ENCODE results near the gene METRN. TPM values are rescaled to one million over a fixed set of nuclear protein-coding genes. Genes with fewer than 3 reads are reported as not detected.
A peak's percentile ranks its signal among the peaks of the same experiment; 100 is the strongest.

Gene METRN
- total and polyA plus RNA-seq, 10 donors, result 7.2 to 31.9 (median 14.6) TPM

DNA sequence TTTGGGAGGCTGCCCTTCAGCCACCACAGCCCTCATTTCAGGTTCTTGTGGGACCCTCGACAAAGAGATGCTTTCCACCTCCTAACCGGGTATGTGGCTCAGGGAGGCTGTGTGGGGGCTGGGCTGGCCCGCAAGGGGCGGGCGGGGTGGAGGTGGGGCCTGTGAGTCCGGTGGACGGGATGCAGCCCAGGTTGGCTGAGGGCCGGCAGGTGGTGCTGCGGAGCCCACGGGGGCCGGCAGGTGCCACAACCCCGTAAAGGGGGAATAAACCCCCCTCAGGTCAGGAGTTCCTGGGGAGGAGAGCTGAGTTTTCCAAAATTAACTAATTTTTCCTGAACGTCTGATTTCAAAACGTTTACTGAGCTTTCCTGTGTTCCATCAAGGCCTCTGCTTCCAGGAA, 30.8 kb downstream of the METRN start:
- Histone ChIP-seq H3K4me1 (peaks cover 4 to 10% (median 7%) of the 10 kb centered on the region in 6 donors), H3K27me3 (replicated peaks in 1 of 7) (peaks cover 0 to 24% (median 0%) of the 10 kb centered on the region in 7 donors), H3K36me3 (no peaks in the 10 kb centered on the region), H3K9me3 (no peaks in the 10 kb centered on the region), H3K27ac (no peak overlapping the region), H3K4me3 (no peak overlapping the region)
- intact Hi-C loops (cut with DNase I; ENCODE audit: low total_unique reads), result no loop called here
- TF ChIP-seq, protein P1, sequence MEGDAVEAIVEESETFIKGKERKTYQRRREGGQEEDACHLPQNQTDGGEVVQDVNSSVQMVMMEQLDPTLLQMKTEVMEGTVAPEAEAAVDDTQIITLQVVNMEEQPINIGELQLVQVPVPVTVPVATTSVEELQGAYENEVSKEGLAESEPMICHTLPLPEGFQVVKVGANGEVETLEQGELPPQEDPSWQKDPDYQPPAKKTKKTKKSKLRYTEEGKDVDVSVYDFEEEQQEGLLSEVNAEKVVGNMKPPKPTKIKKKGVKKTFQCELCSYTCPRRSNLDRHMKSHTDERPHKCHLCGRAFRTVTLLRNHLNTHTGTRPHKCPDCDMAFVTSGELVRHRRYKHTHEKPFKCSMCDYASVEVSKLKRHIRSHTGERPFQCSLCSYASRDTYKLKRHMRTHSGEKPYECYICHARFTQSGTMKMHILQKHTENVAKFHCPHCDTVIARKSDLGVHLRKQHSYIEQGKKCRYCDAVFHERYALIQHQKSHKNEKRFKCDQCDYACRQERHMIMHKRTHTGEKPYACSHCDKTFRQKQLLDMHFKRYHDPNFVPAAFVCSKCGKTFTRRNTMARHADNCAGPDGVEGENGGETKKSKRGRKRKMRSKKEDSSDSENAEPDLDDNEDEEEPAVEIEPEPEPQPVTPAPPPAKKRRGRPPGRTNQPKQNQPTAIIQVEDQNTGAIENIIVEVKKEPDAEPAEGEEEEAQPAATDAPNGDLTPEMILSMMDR (IDR thresholded peaks at IDR 0.05 in 8 of 11, conservative IDR thresholded peaks at IDR 0.05 in 3 of 11), result peak in 4 of 11 experiments; percentile 21 to 52 (median 34)
- TF ChIP-seq POLR2A (IDR thresholded peaks at IDR 0.05), result no peak
- DNase-seq, result peak; percentile 78
- WGBS, 5 donors, result 3 to 13% (median 5%) methylated on average over 3 to 14 of the region's 14 CpGs

DNA sequence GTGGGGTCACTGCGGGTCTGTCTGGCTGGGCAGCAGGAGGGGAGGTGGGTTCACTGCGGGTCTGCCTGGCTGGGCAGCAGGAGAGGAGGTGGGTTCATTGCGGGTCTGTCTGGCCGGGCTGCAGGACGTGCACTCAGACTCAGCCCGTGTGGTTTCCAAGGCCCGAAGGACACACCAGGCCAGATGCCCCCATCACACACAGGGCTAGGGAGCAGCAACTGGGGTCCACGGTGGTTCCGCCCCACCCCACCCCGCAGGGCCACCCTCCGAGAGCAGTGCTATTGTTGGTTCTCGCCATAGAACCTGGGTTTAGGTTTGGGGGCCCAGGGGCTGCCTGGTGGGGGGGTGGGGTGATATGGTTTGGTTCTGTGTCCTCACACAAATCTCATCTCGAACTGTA, 31.7 kb downstream of the METRN start:
- 76 to 90% (median 81%) methylated on average over 6 to 13 of the region's 13 CpGs for WGBS, 5 donors
- no peak overlapping the region for H3K4me3 ChIP-seq
- TF ChIP-seq POLR2AphosphoS5 (IDR thresholded peaks at IDR 0.05), result no peak
- TF ChIP-seq POLR2A (IDR thresholded peaks at IDR 0.05), result no peak
- TF ChIP-seq, protein P1 (IDR thresholded peaks at IDR 0.05 in 8 of 11, conservative IDR thresholded peaks at IDR 0.05 in 3 of 11), result no peak
- intact Hi-C loops (cut with DNase I; ENCODE audit: low total_unique reads), result no loop called here
- DNase-seq, result no peak
- no peaks in the 10 kb centered on the region for H3K9me3 ChIP-seq
- peaks cover 0 to 24% (median 0%) of the 10 kb centered on the region in 7 donors for H3K27me3 ChIP-seq (replicated peaks in 1 of 7)
- peaks cover 0 to 2% (median 0%) of the 10 kb centered on the region in 6 donors for H3K4me1 ChIP-seq
- H3K27ac ChIP-seq, result no peak overlapping the region
- H3K36me3 ChIP-seq, result no peaks in the 10 kb centered on the region

DNA sequence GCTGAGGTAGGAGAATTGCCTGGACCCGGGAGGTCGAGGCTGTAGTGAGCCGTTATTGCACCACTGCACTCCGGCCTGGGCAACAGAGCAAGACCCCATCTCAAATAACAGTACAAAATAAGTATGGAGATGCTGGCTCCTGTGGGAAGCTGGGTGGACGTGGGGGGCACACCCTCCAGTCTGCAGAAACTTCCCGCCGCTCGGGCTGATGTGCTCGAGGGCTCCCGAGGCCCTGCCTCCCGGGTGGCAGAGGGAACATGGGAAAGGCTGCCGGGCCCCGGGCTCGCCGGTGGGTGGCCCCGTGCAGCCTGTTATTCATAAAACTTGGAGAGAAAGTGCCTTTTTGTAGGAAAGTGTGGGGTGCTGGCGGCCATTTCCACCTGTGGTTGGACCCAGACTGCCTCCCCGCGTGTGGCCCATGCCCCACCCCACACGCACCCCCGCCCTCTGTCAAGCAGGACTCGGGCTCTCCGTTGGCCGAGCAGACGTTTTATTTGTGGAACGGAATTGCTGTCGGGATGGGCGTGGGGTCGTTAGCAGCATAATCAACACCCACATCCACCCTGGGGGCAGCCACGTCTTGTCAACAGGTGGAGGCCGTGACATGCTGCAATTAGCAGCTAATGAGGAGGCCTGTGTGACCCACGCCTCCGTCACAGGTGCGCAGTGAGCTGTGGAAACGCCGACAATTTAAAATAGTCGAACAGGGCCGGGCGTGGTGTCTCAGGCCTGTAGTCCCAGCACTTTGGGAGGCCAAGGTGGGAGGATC, 33.2 kb downstream of the METRN start:
- no peak for DNase-seq
- 82 to 92% (median 86%) methylated on average over 31 to 39 of the region's 39 CpGs for WGBS, 5 donors
- no peaks in the 10 kb centered on the region for H3K4me1 ChIP-seq
- peaks cover 0 to 17% (median 0%) of the 10 kb centered on the region in 7 donors for H3K27me3 ChIP-seq (replicated peaks in 1 of 7)
- intact Hi-C loops (cut with DNase I; ENCODE audit: low total_unique reads), result no loop called here
- no peak overlapping the region for H3K27ac ChIP-seq
- H3K4me3 ChIP-seq, result no peak overlapping the region
- no peaks in the 10 kb centered on the region for H3K36me3 ChIP-seq
- no peaks in the 10 kb centered on the region for H3K9me3 ChIP-seq
- TF ChIP-seq POLR2AphosphoS5 (IDR thresholded peaks at IDR 0.05) (no peak), POLR2A (IDR thresholded peaks at IDR 0.05) (no peak)
- TF ChIP-seq, protein P1 (IDR thresholded peaks at IDR 0.05 in 8 of 11, conservative IDR thresholded peaks at IDR 0.05 in 3 of 11), result no peak

DNA sequence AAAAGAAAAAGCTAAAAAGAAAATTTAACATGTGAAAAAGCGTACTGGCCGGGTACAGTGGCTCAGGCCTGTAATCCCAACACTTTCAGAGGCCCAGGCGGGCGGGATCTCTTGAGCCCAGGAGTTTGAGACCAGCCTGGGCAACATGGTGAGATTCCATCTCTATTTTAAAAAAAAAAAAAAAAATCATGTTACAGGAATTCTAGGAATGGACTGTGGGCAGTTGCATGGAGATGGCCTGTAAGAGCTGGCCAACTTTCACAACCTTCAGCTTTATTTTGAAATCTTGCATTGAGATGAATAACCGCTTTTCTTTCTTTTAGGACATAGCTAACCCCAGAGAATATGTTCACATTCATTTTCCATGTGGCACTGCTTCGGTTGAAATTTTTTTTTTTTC, 34.1 kb downstream of the METRN start:
- 70 to 96% (median 85%) methylated on average over 6 of the region's 6 CpGs for WGBS, 5 donors
- TF ChIP-seq, protein P1 (IDR thresholded peaks at IDR 0.05 in 8 of 11, conservative IDR thresholded peaks at IDR 0.05 in 3 of 11), result no peak
- TF ChIP-seq POLR2AphosphoS5 (IDR thresholded peaks at IDR 0.05) (no peak), POLR2A (IDR thresholded peaks at IDR 0.05) (no peak)
- H3K4me1 ChIP-seq, result no peaks in the 10 kb centered on the region

More for the DNA sequence above, 34.1 kb downstream of the METRN start:
- Histone ChIP-seq H3K9me3 (no peaks in the 10 kb centered on the region), H3K36me3 (no peaks in the 10 kb centered on the region), H3K27me3 (replicated peaks in 1 of 7) (peaks cover 0 to 15% (median 0%) of the 10 kb centered on the region in 7 donors), H3K27ac (no peak overlapping the region), H3K4me3 (no peak overlapping the region)
- intact Hi-C loops (cut with DNase I; ENCODE audit: low total_unique reads), result no loop called here
- no peak for DNase-seq

All from spleen (tissue), 11 donors.